Measurements from ENCODE around the gene ACP7. TPM values are rescaled to one million over a fixed set of nuclear protein-coding genes. Genes with fewer than 3 reads are reported as not detected.

The ACP7 gene
- total and polyA plus RNA-seq, 2 of the 8 experiments (the other 6 are each of a cell fraction or from before 2014, with no cell fraction given), result 0.27 to 0.50 TPM

DNA sequence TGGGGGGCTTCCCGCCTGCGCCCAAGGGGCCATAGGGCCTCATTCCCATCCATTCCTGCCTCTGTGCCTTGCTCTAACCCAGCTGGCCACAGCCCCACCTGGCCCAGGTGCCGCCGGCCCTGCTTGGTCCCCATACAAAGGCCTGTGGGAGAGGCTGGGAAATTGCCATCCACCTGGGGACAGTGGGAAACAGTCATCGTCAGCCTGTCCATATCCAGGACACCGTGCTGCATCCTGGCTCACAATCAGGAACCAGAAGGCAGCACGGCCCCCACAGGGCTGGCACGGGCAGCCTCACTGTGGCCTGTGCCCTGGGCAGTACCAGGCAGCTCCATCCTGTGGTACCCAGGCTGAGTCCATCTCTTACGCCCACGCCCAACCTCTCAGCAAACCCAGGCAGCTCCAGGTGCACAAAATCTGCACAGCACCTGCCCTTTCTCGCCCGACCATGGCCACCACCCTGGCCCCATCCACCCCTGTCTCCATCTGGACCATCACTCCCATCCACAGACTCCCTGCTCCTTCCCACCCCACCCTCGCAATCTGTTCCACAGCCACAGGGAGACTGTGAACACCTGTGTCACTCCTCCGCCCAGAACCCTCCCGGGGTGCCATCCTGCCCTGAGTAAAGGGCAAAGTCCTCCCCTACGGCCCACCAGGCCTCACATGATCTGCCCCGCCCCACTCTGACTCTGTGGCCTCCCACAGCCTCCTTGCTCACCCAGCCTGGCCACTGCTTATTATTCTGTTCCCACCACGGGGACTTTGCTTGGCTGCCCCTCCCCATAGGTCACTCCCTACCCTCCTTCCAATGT is 30.7 kb upstream of the ACP7 start:
- Histone ChIP-seq H4K20me1 (replicated peaks in 1 of 2; ENCODE audit: control insufficient read depth in 1 of 2, insufficient read depth in 2 of 2, low read length in 2 of 2) (no peaks in the 10 kb centered on the region), H2AFZ (ENCODE audit: low read length) (no peak overlapping the region), H3K36me3 (ENCODE audit: control insufficient read depth in 2 of 4, insufficient read depth in 4 of 4, low read length in 3 of 4) (no peaks in the 10 kb centered on the region), H4K91ac (replicated peaks; ENCODE audit: insufficient read length, low read length) (no peak overlapping the region), H3K4me1 (replicated peaks in 1 of 4; ENCODE audit: control insufficient read depth in 3 of 4, insufficient read depth in 4 of 4, low read length in 3 of 4) (no peaks in the 10 kb centered on the region), H3K23ac (ENCODE audit: insufficient read length) (no peak overlapping the region), H3K79me2 (ENCODE audit: control insufficient read depth in 1 of 2, insufficient read depth in 2 of 2, low read length in 2 of 2) (no peaks in the 10 kb centered on the region), H2BK12ac (ENCODE audit: low read depth, low read length) (no peak overlapping the region), H3K56ac (replicated peaks; ENCODE audit: insufficient read length, low read depth, low read length) (no peak overlapping the region), H2BK120ac (replicated peaks; ENCODE audit: low read depth, low read length) (no peak overlapping the region), H3K4ac (replicated peaks; ENCODE audit: insufficient read length, low read depth, low read length) (no peak overlapping the region), H3K79me1 (ENCODE audit: low read depth, low read length) (no peaks in the 10 kb centered on the region), H4K5ac (ENCODE audit: insufficient read length, low read depth, low read length) (no peak overlapping the region), H3K4me3 (ENCODE audit: extremely low read depth in 1 of 4, insufficient read depth in 2 of 4, low read depth in 3 of 4, low read length in 4 of 4) (no peak overlapping the region), H2BK20ac (ENCODE audit: low read length) (no peak overlapping the region), H3K18ac (ENCODE audit: extremely low read depth, low read length) (no peak overlapping the region), H3K9ac (replicated peaks in 1 of 4; ENCODE audit: extremely low read depth in 1 of 4, low read depth in 3 of 4, low read length in 3 of 4) (no peak overlapping the region), H4K8ac (ENCODE audit: extremely low read depth, insufficient read depth, low read length) (no peak overlapping the region), H3K9me3 (ENCODE audit: insufficient read depth in 2 of 2, low read depth in 1 of 2, low read length in 1 of 2) (no peaks in the 10 kb centered on the region), H2BK5ac (ENCODE audit: low read depth, low read length) (no peak overlapping the region), H3K27ac (ENCODE audit: low read depth, low read length) (no peak overlapping the region), H3K4me2 (ENCODE audit: insufficient read depth in 1 of 2, low read depth in 2 of 2, low read length in 2 of 2) (no peak overlapping the region), H2BK15ac (ENCODE audit: low read length) (no peak overlapping the region), H3K23me2 (ENCODE audit: low read depth, low read length) (no peaks in the 10 kb centered on the region), H3K27me3 (replicated peaks in 1 of 4; ENCODE audit: control insufficient read depth in 3 of 4, extremely low read depth in 1 of 4, insufficient read depth in 3 of 4, low read length in 3 of 4) (no peaks in the 10 kb centered on the region), H3K14ac (ENCODE audit: insufficient read length) (no peak overlapping the region), H2AK5ac (ENCODE audit: low read depth, low read length) (no peak overlapping the region)
- DNase-seq (ENCODE audit: low read depth in 1 of 2, low spot score in 2 of 2), result no peak
- CTCF ChIA-PET (ENCODE audit: partially characterized antibody), result interaction anchor here (1.0 to 3.7 kb wide), 5 partner anchors 10 to 56 kb away, joined by 3 to 24 read pairs (median 7); no protein-coding TSS in a partner anchor
- no peak for FAIRE-seq
- POLR2A ChIA-PET (ENCODE audit: partially characterized antibody), result no interaction called here
- WGBS, 2 experiments (ENCODE audit: extremely low coverage in 1 of 2, insufficient coverage in 1 of 2, insufficient read length in 1 of 2, insufficient replicate concordance in 2 of 2, low coverage in 1 of 2, low lambda C conversion rate in 2 of 2, missing lambda C conversion rate in 1 of 2), result 87% methylated on average over 14 of the region's 18 CpGs; no CpG with 5 or more reads in 1 of the 2 experiments
- TF ChIP-seq RAD21 (IDR thresholded peaks at IDR 0.05 in 1 of 2, conservative IDR thresholded peaks at IDR 0.05 in 1 of 2; ENCODE audit: low read depth in 2 of 2, low read length in 2 of 2) (no peak), NANOG (IDR thresholded peaks at IDR 0.05; ENCODE audit: insufficient read depth, low read depth, low read length, poor library complexity, severe bottlenecking) (no peak), NRF1 (IDR thresholded peaks at IDR 0.05; ENCODE audit: low read depth, low read length) (no peak), RNF2 (IDR thresholded peaks at IDR 0.05; ENCODE audit: borderline replicate concordance, low read depth, low read length, missing control alignments, poor library complexity, severe bottlenecking) (no peak), RBBP5 (IDR thresholded peaks at IDR 0.05; ENCODE audit: borderline replicate concordance, low read depth, low read length) (no peak), POLR2A (IDR thresholded peaks at IDR 0.05; ENCODE audit: control extremely low read depth in 1 of 2, low read depth in 2 of 2, low read length in 2 of 2) (no peak), ZNF274 (IDR thresholded peaks at IDR 0.05; ENCODE audit: borderline replicate concordance, extremely low read depth, low read length) (no peak), BCL11A (IDR thresholded peaks at IDR 0.05; ENCODE audit: low read depth in 2 of 2, low read length in 2 of 2) (no peak), FOSL1 (IDR thresholded peaks at IDR 0.05; ENCODE audit: insufficient read depth, low read depth, low read length) (no peak)
